Measurements from ENCODE around the gene OCRL. TPM values are rescaled to one million over a fixed set of nuclear protein-coding genes. Genes with fewer than 3 reads are reported as not detected.
A peak's percentile ranks its signal among the peaks of the same experiment; 100 is the strongest.

Gene OCRL
- total RNA-seq, result 1 to 10 TPM; 2.7 to 6.2 (median 5.6) TPM
- 1 to 10 TPM in 1 of 2 donors, under 1 TPM in 1; 0.47 to 1.9 TPM for polyA plus RNA-seq
- total RNA-seq, result 26.5 reads per million, percentile 57 among the genes with 10 or more reads in this experiment

DNA sequence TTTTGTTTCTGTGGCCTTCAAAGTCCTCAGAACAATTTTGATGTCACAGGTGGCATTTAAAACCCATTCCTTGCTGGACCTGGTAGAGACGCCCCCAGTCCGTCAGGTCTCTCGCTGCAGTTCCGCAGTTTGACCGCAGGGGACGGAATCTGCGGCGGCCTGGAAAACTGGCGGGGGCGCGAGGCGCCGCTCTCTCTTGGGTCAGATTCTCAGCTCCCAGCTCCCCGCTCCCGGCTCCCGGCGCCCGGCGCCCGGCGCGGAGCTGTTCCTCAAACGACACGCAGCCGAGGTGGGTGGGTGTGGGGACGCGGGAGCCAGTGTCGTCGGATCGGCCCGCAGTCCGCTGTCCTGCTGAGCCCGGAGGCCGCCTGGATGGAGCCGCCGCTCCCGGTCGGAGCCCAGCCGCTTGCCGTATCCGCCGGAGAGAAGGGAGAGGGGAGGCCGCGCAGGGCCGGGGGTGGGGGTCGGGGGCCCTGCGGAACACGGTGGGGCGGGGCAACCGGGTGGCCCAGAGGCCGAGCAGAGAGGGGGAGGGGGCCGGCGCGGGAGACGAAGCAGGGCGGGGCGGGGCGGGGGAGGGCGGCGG lies at the start of gene OCRL:
OCRL (plus strand) TSS at position 192 of the 586 bp plus-strand sequence; CDS start at position 373, 181 bp downstream.
- Histone ChIP-seq H3K27me3 (ENCODE audit: control insufficient read depth in 2 of 2, insufficient read depth in 2 of 2, low read length in 2 of 2) (no peaks in the 10 kb centered on the region), H3K4me1 (ENCODE audit: control insufficient read depth in 2 of 2, insufficient read depth in 2 of 2, low read length in 2 of 2) (no peaks in the 10 kb centered on the region), H3K27ac (ENCODE audit: low read depth, low read length) (peak within 1 kb of the TSS; percentile 55), H3K9me3 (ENCODE audit: control insufficient read depth in 2 of 3, low read length in 3 of 3) (no peaks in the 10 kb centered on the region), H3K4me3 (ENCODE audit: low read length) (peak within 1 kb of the TSS; percentile 47), H3K36me3 (ENCODE audit: control insufficient read depth in 2 of 3, insufficient read depth in 3 of 3, low read length in 3 of 3) (no peaks in the 10 kb centered on the region)
- H3K27ac Mint-ChIP-seq, result peak within 1 kb of the TSS in 8 of 9 donors; percentile 4 to 81 (median 16)
- ChIA-PET CTCF (interaction anchor here (0.7 kb wide), 1 partner anchor 625 kb away, joined by 3 read pairs; the partner anchor contains the start of gene AIFM1), POLR2A (no interaction called here)
- ATAC-seq (peak; percentile 82), DNase-seq (peak; percentile 10 to 49 (median 40))
- peak within 1 kb of the TSS; percentile 66 to 87 (median 82) for H3K4me3 Mint-ChIP-seq
- peaks cover 0 to 10% (median 0%) of the 10 kb centered on the region in 5 donors for H3K27me3 Mint-ChIP-seq
- H3K4me1 Mint-ChIP-seq, result peaks cover 6 to 22% (median 16%) of the 10 kb centered on the region in 7 donors
- intact Hi-C loops (cut with micrococcal nuclease), result loop anchor here in 1 of 2 donors (2.0 to 5.0 kb wide), 3 partner anchors 17 to 91 kb away; partner anchors contain the start of gene SMARCA1
- H3K36me3 Mint-ChIP-seq, result peaks cover 0 to 4% (median 0%) of the 10 kb centered on the region in 5 donors
- no peaks in the 10 kb centered on the region for H3K9me3 Mint-ChIP-seq

- ChIA-PET CTCF (no interaction called here), POLR2A (no interaction called here)
- ATAC-seq, result no peak
- H3K36me3 Mint-ChIP-seq, result peaks cover 0 to 9% (median 4%) of the 10 kb centered on the region in 5 donors
- intact Hi-C loops (cut with micrococcal nuclease), result no loop called here
- H3K27me3 Mint-ChIP-seq, result no peaks in the 10 kb centered on the region
- H3K4me3 ChIP-seq (ENCODE audit: low read length), result no peak overlapping the region
- no peak overlapping the region for H3K27ac ChIP-seq (ENCODE audit: low read depth, low read length)
- H3K36me3 ChIP-seq (ENCODE audit: control insufficient read depth in 2 of 3, insufficient read depth in 3 of 3, low read length in 3 of 3), result no peaks in the 10 kb centered on the region
- no peaks in the 10 kb centered on the region for H3K9me3 ChIP-seq (ENCODE audit: control insufficient read depth in 2 of 3, low read length in 3 of 3)
- no peak for DNase-seq
- H3K4me1 Mint-ChIP-seq, result no peaks in the 10 kb centered on the region
- no peak overlapping the region for H3K4me3 Mint-ChIP-seq
- H3K4me1 ChIP-seq (ENCODE audit: control insufficient read depth in 2 of 2, insufficient read depth in 2 of 2, low read length in 2 of 2), result no peaks in the 10 kb centered on the region
- H3K9me3 Mint-ChIP-seq, result no peaks in the 10 kb centered on the region
- H3K27ac Mint-ChIP-seq, result no peak overlapping the region
- H3K27me3 ChIP-seq (ENCODE audit: control insufficient read depth in 2 of 2, insufficient read depth in 2 of 2, low read length in 2 of 2), result no peaks in the 10 kb centered on the region
Observed at GRCh38 chrX:129490330-129490729, 49.7 kb upstream of the OCRL start.

GRCh38 chrX:129493643-129494042 lies 46.4 kb upstream of the OCRL start:
- Histone ChIP-seq H3K4me1 (ENCODE audit: control insufficient read depth in 2 of 2, insufficient read depth in 2 of 2, low read length in 2 of 2) (no peaks in the 10 kb centered on the region), H3K27ac (ENCODE audit: low read depth, low read length) (no peak overlapping the region), H3K9me3 (ENCODE audit: control insufficient read depth in 2 of 3, low read length in 3 of 3) (no peaks in the 10 kb centered on the region), H3K4me3 (ENCODE audit: low read length) (no peak overlapping the region), H3K36me3 (ENCODE audit: control insufficient read depth in 2 of 3, insufficient read depth in 3 of 3, low read length in 3 of 3) (no peaks in the 10 kb centered on the region), H3K27me3 (ENCODE audit: control insufficient read depth in 2 of 2, insufficient read depth in 2 of 2, low read length in 2 of 2) (no peaks in the 10 kb centered on the region)
- ChIA-PET POLR2A (no interaction called here), CTCF (no interaction called here)
- Mint-ChIP-seq H3K4me3 (no peak overlapping the region), H3K36me3 (peaks cover 0 to 9% (median 0%) of the 10 kb centered on the region in 5 donors), H3K9me3 (no peaks in the 10 kb centered on the region), H3K27ac (no peak overlapping the region), H3K4me1 (no peaks in the 10 kb centered on the region), H3K27me3 (no peaks in the 10 kb centered on the region)
- DNase-seq, result no peak
- intact Hi-C loops (cut with micrococcal nuclease), result no loop called here
- no peak for ATAC-seq

- no peaks in the 10 kb centered on the region for H3K36me3 ChIP-seq (ENCODE audit: control insufficient read depth in 2 of 3, insufficient read depth in 3 of 3, low read length in 3 of 3)
- ChIA-PET CTCF (no interaction called here), POLR2A (no interaction called here)
- no peaks in the 10 kb centered on the region for H3K4me1 Mint-ChIP-seq
- no peaks in the 10 kb centered on the region for H3K9me3 ChIP-seq (ENCODE audit: control insufficient read depth in 2 of 3, low read length in 3 of 3)
- H3K36me3 Mint-ChIP-seq, result peaks cover 0 to 6% (median 0%) of the 10 kb centered on the region in 5 donors
- no peaks in the 10 kb centered on the region for H3K9me3 Mint-ChIP-seq
- no peak overlapping the region for H3K27ac Mint-ChIP-seq
- H3K4me3 Mint-ChIP-seq, result no peak overlapping the region
- intact Hi-C loops (cut with micrococcal nuclease), result no loop called here
- no peaks in the 10 kb centered on the region for H3K4me1 ChIP-seq (ENCODE audit: control insufficient read depth in 2 of 2, insufficient read depth in 2 of 2, low read length in 2 of 2)
- no peak overlapping the region for H3K4me3 ChIP-seq (ENCODE audit: low read length)
- H3K27ac ChIP-seq (ENCODE audit: low read depth, low read length), result no peak overlapping the region
- no peaks in the 10 kb centered on the region for H3K27me3 ChIP-seq (ENCODE audit: control insufficient read depth in 2 of 2, insufficient read depth in 2 of 2, low read length in 2 of 2)
- no peak for DNase-seq
- H3K27me3 Mint-ChIP-seq, result no peaks in the 10 kb centered on the region
- no peak for ATAC-seq
Observed at GRCh38 chrX:129494887-129495286, 45.2 kb upstream of the OCRL start.

GRCh38 chrX:129495900-129496299 lies 44.2 kb upstream of the OCRL start:
- H3K27me3 ChIP-seq (ENCODE audit: control insufficient read depth in 2 of 2, insufficient read depth in 2 of 2, low read length in 2 of 2), result no peaks in the 10 kb centered on the region
- no peaks in the 10 kb centered on the region for H3K9me3 ChIP-seq (ENCODE audit: control insufficient read depth in 2 of 3, low read length in 3 of 3)
- Mint-ChIP-seq H3K27ac (no peak overlapping the region), H3K9me3 (no peaks in the 10 kb centered on the region), H3K27me3 (no peaks in the 10 kb centered on the region), H3K4me1 (no peaks in the 10 kb centered on the region), H3K4me3 (no peak overlapping the region), H3K36me3 (peaks cover 0 to 6% (median 0%) of the 10 kb centered on the region in 5 donors)
- POLR2A ChIA-PET, result interaction anchor here (0.8 kb wide), 1 partner anchor 8 kb away, joined by 3 read pairs; no protein-coding TSS in a partner anchor
- no peak overlapping the region for H3K4me3 ChIP-seq (ENCODE audit: low read length)
- intact Hi-C loops (cut with micrococcal nuclease), result no loop called here
- H3K36me3 ChIP-seq (ENCODE audit: control insufficient read depth in 2 of 3, insufficient read depth in 3 of 3, low read length in 3 of 3), result no peaks in the 10 kb centered on the region
- ATAC-seq, result no peak
- DNase-seq, result no peak
- no peaks in the 10 kb centered on the region for H3K4me1 ChIP-seq (ENCODE audit: control insufficient read depth in 2 of 2, insufficient read depth in 2 of 2, low read length in 2 of 2)
- CTCF ChIA-PET, result no interaction called here
- H3K27ac ChIP-seq (ENCODE audit: low read depth, low read length), result no peak overlapping the region

DNA sequence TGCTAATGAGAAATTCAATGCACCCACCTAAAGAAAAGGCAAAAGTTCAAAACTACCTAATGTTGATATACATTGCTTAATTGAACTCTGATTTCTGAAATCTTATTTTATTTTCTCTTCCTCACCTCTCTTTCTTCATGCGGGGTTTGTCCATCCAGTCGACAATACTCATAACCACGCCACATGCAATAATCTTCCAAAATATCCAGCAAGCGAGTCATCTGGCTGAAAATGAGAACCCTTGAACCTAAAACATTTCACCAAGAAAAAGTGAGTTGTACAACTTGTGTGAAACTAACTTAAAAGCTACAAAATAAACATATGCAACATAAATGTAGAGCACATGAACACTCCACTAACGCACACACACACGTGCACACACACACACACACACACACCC lies 43.4 kb upstream of the OCRL start:
- ChIA-PET CTCF (no interaction called here), POLR2A (no interaction called here)
- intact Hi-C loops (cut with micrococcal nuclease), result no loop called here
- peaks cover 0 to 6% (median 0%) of the 10 kb centered on the region in 5 donors for H3K36me3 Mint-ChIP-seq
- H3K27me3 Mint-ChIP-seq, result no peaks in the 10 kb centered on the region
- H3K9me3 Mint-ChIP-seq, result no peaks in the 10 kb centered on the region
- Histone ChIP-seq H3K4me3 (ENCODE audit: low read length) (no peak overlapping the region), H3K9me3 (ENCODE audit: control insufficient read depth in 2 of 3, low read length in 3 of 3) (no peaks in the 10 kb centered on the region), H3K27me3 (ENCODE audit: control insufficient read depth in 2 of 2, insufficient read depth in 2 of 2, low read length in 2 of 2) (no peaks in the 10 kb centered on the region), H3K27ac (ENCODE audit: low read depth, low read length) (no peak overlapping the region), H3K36me3 (ENCODE audit: control insufficient read depth in 2 of 3, insufficient read depth in 3 of 3, low read length in 3 of 3) (no peaks in the 10 kb centered on the region), H3K4me1 (ENCODE audit: control insufficient read depth in 2 of 2, insufficient read depth in 2 of 2, low read length in 2 of 2) (no peaks in the 10 kb centered on the region)
- no peak overlapping the region for H3K4me3 Mint-ChIP-seq
- no peak for ATAC-seq
- H3K27ac Mint-ChIP-seq, result no peak overlapping the region
- no peaks in the 10 kb centered on the region for H3K4me1 Mint-ChIP-seq
- no peak for DNase-seq
